Astrocyte (in vitro differentiated cells and primary cell): ENCODE measurements around the gene ATOSA. TPM values are rescaled to one million over a fixed set of nuclear protein-coding genes. Genes with fewer than 3 reads are reported as not detected.
A peak's percentile ranks its signal among the peaks of the same experiment; 100 is the strongest.

Experiments
- DNase-seq: peaks from one replicate; pipeline ENCODE4 v3.0.0-alpha.2; 2010; ENCODE audit warnings: low read depth
- FAIRE-seq: peaks from 2 replicates; lab custom pipeline; 2011; peaks lifted over from hg19 to GRCh38; lab: Jason Lieb, UNC
- H2AFZ ChIP-seq: 2 replicates; pipeline ENCODE4 v1.6.0; 2012; ENCODE audit warnings: low read depth, low read length, inconsistent platforms
- H3K27ac ChIP-seq: 2 replicates; pipeline ENCODE4 v1.5.1; 2011; ENCODE audit warnings: low read depth, low read length, inconsistent platforms
- H3K27me3 ChIP-seq: 2 replicates; pipeline ENCODE4 v1.6.0; 2011; ENCODE audit warnings: low read length, inconsistent platforms; ENCODE audit not compliant: insufficient read depth
- H3K36me3 ChIP-seq: 2 replicates; pipeline ENCODE4 v1.5.1; 2011; ENCODE audit warnings: low read length, inconsistent platforms; ENCODE audit not compliant: insufficient read depth
- H3K4me1 ChIP-seq: 2 replicates; pipeline ENCODE4 v1.5.1; 2011; ENCODE audit warnings: low read length, inconsistent platforms; ENCODE audit not compliant: insufficient read depth
- H3K4me2 ChIP-seq: 2 replicates; pipeline ENCODE4 v1.6.0; 2012; ENCODE audit warnings: low read length, inconsistent platforms
- H3K4me3 ChIP-seq: 2 replicates; pipeline ENCODE4 v1.5.1; 2011; ENCODE audit warnings: low read depth, mild to moderate bottlenecking, low read length, inconsistent platforms; ENCODE audit not compliant: insufficient read depth
- H3K79me2 ChIP-seq: 2 replicates; pipeline ENCODE4 v1.6.0; 2012; ENCODE audit warnings: mild to moderate bottlenecking, low read length, inconsistent platforms; ENCODE audit not compliant: insufficient read depth
- H3K9ac ChIP-seq: 2 replicates; pipeline ENCODE4 v1.6.0; 2012; ENCODE audit warnings: mild to moderate bottlenecking, low read length, inconsistent platforms
- H3K9me3 ChIP-seq: 2 replicates; pipeline ENCODE4 v1.5.1; 2012; ENCODE audit warnings: low read depth, mild to moderate bottlenecking, low read length, inconsistent platforms; ENCODE audit not compliant: insufficient read depth
- H4K20me1 ChIP-seq: 2 replicates; pipeline ENCODE4 v1.6.0; 2012; ENCODE audit warnings: low read length, inconsistent platforms; ENCODE audit not compliant: insufficient read depth
- H3K27ac Mint-ChIP-seq: one replicate; pipeline ENCODE4 v1.8.0; 2021; ENCODE audit warnings: mild to moderate bottlenecking, mixed read lengths; ENCODE audit not compliant: unreplicated experiment
- H3K27me3 Mint-ChIP-seq: one replicate; pipeline ENCODE4 v1.8.0; 2021; ENCODE audit warnings: low read depth, mixed read lengths; ENCODE audit not compliant: unreplicated experiment
- H3K36me3 Mint-ChIP-seq: one replicate; pipeline ENCODE4 v1.8.0; 2021; ENCODE audit warnings: low read depth, mixed read lengths; ENCODE audit not compliant: unreplicated experiment
- H3K4me1 Mint-ChIP-seq: one replicate; pipeline ENCODE4 v1.8.0; 2021; ENCODE audit warnings: low read depth, mixed read lengths; ENCODE audit not compliant: unreplicated experiment
- H3K4me3 Mint-ChIP-seq: one replicate; pipeline ENCODE4 v1.8.0; 2021; ENCODE audit warnings: mild to moderate bottlenecking, moderate library complexity, mixed read lengths; ENCODE audit not compliant: unreplicated experiment
- H3K9me3 Mint-ChIP-seq: one replicate; pipeline ENCODE4 v1.8.0; 2021; ENCODE audit warnings: mild to moderate bottlenecking, mixed read lengths; ENCODE audit not compliant: unreplicated experiment
- EZH2 ChIP-seq: IDR thresholded peaks from 2 replicates; pipeline ENCODE4 v1.6.1; 2012; ENCODE audit warnings: mild to moderate bottlenecking, low read length, inconsistent platforms; ENCODE audit not compliant: insufficient read depth
- total RNA-seq: library from RNA; stranded (reverse); gene quantifications from 2 replicates; pipeline ENCODE4 v1.2.1, GENCODE V29; 2021
- TF ChIP-seq, protein P1 (sequence below): IDR thresholded peaks from 2 replicates; pipeline ENCODE4 v1.5.1; 2011; ENCODE audit warnings: low read depth, mild to moderate bottlenecking, inconsistent platforms, low read length, moderate library complexity; ENCODE audit not compliant: insufficient read depth

The ATOSA gene
- total RNA-seq, 1 donor from 2014 or later = 33.8 TPM

DNA sequence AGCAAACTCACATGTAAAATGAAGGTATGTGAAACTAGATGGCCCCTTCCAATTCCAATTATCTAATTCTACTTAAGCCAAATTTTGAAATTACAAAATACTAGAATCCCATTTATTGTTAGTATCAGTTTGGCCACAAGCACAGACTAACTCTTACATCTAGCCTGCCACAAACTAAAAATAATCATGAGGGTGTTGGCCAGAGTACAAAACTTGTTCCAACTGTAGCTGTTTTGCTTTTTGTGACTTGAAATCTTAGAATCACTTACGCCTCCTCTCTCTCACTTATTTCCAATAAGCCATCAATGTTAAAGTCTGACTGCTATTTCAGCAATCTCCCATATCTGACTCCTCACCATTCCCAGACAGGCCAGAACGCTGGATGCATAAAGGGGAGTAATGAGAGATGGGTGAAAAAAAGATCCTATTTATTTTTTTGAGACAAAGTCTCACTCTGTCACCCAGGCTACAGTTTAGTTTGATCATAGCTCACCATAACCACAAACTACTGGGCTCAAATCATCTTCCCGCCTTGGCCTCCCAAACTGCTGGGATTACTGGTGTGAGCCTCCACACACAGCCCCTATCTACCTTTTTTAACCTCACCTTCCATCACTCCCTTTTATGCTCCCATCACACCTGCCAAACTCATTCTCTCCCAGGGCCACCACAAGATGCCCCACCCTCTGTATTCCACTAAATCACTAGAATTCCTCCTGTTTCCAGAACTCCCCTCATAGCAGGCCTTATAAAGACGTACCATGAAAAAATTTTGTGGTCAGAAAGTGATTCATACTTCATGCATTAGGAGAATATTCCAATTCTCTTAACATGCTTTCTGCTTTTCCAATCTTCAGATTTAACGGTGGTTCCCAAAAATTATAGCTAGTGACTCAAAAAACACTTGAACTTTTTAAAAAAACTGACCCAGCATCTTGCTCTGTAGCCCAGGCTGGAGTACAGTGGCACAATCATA lies 36.5 kb downstream of the ATOSA start:
- peaks cover 3% of the 10 kb centered on the region for H3K36me3 ChIP-seq
- no peaks in the 10 kb centered on the region for H3K9me3 Mint-ChIP-seq
- peak; percentile 23 for FAIRE-seq
- no peak overlapping the region for H3K4me3 ChIP-seq
- H3K4me2 ChIP-seq = peak overlapping the region; percentile 43
- no peaks in the 10 kb centered on the region for H4K20me1 ChIP-seq
- H2AFZ ChIP-seq = no peak overlapping the region
- H3K79me2 ChIP-seq = no peaks in the 10 kb centered on the region
- peak overlapping the region; percentile 53 for H3K27ac Mint-ChIP-seq
- H3K27me3 Mint-ChIP-seq = no peaks in the 10 kb centered on the region
- no peak overlapping the region for H3K9ac ChIP-seq
- H3K27me3 ChIP-seq = no peaks in the 10 kb centered on the region
- DNase-seq = peak; percentile 92
- peaks cover 9% of the 10 kb centered on the region for H3K4me1 ChIP-seq
- H3K27ac ChIP-seq = peak overlapping the region; percentile 18
- H3K36me3 Mint-ChIP-seq = peaks cover 14% of the 10 kb centered on the region
- no peaks in the 10 kb centered on the region for H3K9me3 ChIP-seq
- TF ChIP-seq, protein P1, sequence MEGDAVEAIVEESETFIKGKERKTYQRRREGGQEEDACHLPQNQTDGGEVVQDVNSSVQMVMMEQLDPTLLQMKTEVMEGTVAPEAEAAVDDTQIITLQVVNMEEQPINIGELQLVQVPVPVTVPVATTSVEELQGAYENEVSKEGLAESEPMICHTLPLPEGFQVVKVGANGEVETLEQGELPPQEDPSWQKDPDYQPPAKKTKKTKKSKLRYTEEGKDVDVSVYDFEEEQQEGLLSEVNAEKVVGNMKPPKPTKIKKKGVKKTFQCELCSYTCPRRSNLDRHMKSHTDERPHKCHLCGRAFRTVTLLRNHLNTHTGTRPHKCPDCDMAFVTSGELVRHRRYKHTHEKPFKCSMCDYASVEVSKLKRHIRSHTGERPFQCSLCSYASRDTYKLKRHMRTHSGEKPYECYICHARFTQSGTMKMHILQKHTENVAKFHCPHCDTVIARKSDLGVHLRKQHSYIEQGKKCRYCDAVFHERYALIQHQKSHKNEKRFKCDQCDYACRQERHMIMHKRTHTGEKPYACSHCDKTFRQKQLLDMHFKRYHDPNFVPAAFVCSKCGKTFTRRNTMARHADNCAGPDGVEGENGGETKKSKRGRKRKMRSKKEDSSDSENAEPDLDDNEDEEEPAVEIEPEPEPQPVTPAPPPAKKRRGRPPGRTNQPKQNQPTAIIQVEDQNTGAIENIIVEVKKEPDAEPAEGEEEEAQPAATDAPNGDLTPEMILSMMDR = no peak
- no peak for TF ChIP-seq EZH2
- peaks cover 13% of the 10 kb centered on the region for H3K4me1 Mint-ChIP-seq
- H3K4me3 Mint-ChIP-seq = peak overlapping the region; percentile 17

DNA sequence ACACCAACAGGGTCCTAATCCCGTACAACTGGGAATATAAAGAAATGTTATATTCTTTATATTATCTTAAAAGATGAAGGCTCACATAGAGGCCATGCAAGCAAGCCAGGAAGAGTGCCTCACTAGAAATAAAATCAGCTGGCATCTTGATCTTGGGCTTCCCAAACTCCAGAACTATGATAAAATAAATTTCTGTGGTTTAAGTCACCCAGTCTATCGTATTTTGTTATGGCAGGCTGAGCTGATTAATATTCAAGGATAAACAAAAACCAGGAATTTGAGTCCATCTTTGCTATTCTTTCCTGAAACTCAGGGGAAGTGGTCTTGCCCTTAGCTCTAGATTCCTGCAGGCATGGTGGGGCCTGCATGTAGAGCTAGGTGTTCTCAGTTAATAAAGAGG lies 42.7 kb downstream of the ATOSA start:
- Histone ChIP-seq H3K27ac (no peak overlapping the region), H2AFZ (no peak overlapping the region), H3K27me3 (no peaks in the 10 kb centered on the region), H3K79me2 (no peaks in the 10 kb centered on the region), H3K4me2 (no peak overlapping the region), H4K20me1 (no peaks in the 10 kb centered on the region), H3K4me3 (no peak overlapping the region), H3K9ac (no peak overlapping the region), H3K4me1 (no peaks in the 10 kb centered on the region), H3K36me3 (peaks cover under 1% of the 10 kb centered on the region), H3K9me3 (no peaks in the 10 kb centered on the region)
- no peak overlapping the region for H3K27ac Mint-ChIP-seq
- peak; percentile 48 for DNase-seq
- H3K36me3 Mint-ChIP-seq = peaks cover 6% of the 10 kb centered on the region
- H3K4me1 Mint-ChIP-seq = no peaks in the 10 kb centered on the region
- no peaks in the 10 kb centered on the region for H3K9me3 Mint-ChIP-seq
- no peak for FAIRE-seq
- H3K27me3 Mint-ChIP-seq = no peaks in the 10 kb centered on the region
- TF ChIP-seq, protein P1 = no peak
- TF ChIP-seq EZH2 = no peak
- H3K4me3 Mint-ChIP-seq = no peak overlapping the region

DNA sequence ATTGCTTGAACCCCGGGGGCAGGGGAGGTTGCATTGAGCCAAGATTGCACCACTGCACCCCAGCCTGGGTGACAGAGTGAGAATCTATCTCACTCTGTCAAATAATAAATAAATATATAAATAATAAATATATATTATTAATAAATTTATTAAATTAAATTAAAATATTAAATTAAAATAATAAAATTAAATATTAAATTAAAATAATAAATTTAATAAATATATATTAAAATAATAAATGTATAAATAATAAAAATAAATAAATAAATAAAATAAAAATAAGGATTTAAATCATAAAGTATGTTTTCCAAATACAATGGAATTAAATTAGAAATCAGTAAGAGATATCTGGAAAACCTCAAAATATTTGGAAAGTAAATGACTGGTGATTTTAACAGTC lies 43.3 kb downstream of the ATOSA start:
- Mint-ChIP-seq H3K27me3 (no peaks in the 10 kb centered on the region), H3K36me3 (peaks cover 6% of the 10 kb centered on the region), H3K9me3 (no peaks in the 10 kb centered on the region), H3K27ac (no peak overlapping the region), H3K4me1 (no peaks in the 10 kb centered on the region), H3K4me3 (no peak overlapping the region)
- Histone ChIP-seq H2AFZ (no peak overlapping the region), H3K4me1 (no peaks in the 10 kb centered on the region), H3K36me3 (no peaks in the 10 kb centered on the region), H3K27me3 (no peaks in the 10 kb centered on the region), H3K79me2 (no peaks in the 10 kb centered on the region), H3K9me3 (no peaks in the 10 kb centered on the region), H3K27ac (no peak overlapping the region), H3K4me3 (no peak overlapping the region), H3K4me2 (no peak overlapping the region), H3K9ac (no peak overlapping the region), H4K20me1 (no peaks in the 10 kb centered on the region)
- DNase-seq = no peak
- TF ChIP-seq, protein P1 = no peak
- TF ChIP-seq EZH2 = no peak
- FAIRE-seq = no peak
